Measurements from ENCODE around the gene LARP1.

DNA sequence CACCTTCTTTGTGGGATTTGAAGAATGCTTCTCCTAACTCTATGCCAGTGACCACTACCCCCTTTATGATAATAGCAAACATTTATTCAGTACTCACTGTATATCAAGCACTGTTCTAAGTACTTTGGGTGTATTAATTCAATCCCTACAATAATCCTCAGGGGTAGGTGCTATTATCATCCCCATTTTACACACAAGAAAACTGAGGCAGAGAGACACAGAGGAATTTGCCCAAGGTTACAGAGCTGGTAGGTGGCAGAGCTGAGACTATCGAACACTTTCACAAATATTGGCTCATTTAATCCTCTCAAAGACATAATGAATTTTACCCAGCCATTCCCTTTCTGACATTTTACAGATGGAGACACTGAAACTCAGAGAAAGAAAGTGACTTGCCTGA is 9.8 kb upstream of the LARP1 start:
- TF ChIP-seq, protein P1, sequence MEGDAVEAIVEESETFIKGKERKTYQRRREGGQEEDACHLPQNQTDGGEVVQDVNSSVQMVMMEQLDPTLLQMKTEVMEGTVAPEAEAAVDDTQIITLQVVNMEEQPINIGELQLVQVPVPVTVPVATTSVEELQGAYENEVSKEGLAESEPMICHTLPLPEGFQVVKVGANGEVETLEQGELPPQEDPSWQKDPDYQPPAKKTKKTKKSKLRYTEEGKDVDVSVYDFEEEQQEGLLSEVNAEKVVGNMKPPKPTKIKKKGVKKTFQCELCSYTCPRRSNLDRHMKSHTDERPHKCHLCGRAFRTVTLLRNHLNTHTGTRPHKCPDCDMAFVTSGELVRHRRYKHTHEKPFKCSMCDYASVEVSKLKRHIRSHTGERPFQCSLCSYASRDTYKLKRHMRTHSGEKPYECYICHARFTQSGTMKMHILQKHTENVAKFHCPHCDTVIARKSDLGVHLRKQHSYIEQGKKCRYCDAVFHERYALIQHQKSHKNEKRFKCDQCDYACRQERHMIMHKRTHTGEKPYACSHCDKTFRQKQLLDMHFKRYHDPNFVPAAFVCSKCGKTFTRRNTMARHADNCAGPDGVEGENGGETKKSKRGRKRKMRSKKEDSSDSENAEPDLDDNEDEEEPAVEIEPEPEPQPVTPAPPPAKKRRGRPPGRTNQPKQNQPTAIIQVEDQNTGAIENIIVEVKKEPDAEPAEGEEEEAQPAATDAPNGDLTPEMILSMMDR (IDR thresholded peaks at IDR 0.05) = no peak
- TF ChIP-seq POLR2A (IDR thresholded peaks at IDR 0.05) = no peak
